Medulla oblongata (tissue), 1 donor: Measurements from ENCODE around the gene AKAP7.
"Not testable (repeated sequence)": the region's sequence is repeated elsewhere in the genome, so short reads cannot be mapped to it uniquely, and the experiment has no call there.

Experiments
- DNase-seq: peaks from one replicate; pipeline ENCODE4 v3.0.0-alpha.2; 2015; ENCODE audit errors: extremely low spot score

AKAP7 gene

GRCh38 chr6:131292145-131292938, 157.1 kb downstream of the AKAP7 start:
- no peak for DNase-seq

GRCh38 chr6:131293472-131293911, 158.2 kb downstream of the AKAP7 start:
- no peak for DNase-seq

GRCh38 chr6:131295081-131295480, 159.8 kb downstream of the AKAP7 start:
- no peak for DNase-seq

- not testable (repeated sequence) for DNase-seq
Observed at GRCh38 chr6:131300826-131301225, 165.6 kb downstream of the AKAP7 start.

GRCh38 chr6:131303338-131303930, 168.2 kb downstream of the AKAP7 start:
- DNase-seq = no peak

- no peak for DNase-seq
Observed at GRCh38 chr6:131305037-131305850, 170.0 kb downstream of the AKAP7 start.

GRCh38 chr6:131309437-131309836, 174.2 kb downstream of the AKAP7 start:
- no peak for DNase-seq

- DNase-seq = no peak
Observed at GRCh38 chr6:131314838-131315237, 179.6 kb downstream of the AKAP7 start.

- DNase-seq = no peak
Observed at GRCh38 chr6:131316654-131317053, 181.4 kb downstream of the AKAP7 start.

- DNase-seq = no peak
Observed at GRCh38 chr6:131317516-131317915, 182.2 kb downstream of the AKAP7 start.

GRCh38 chr6:131321589-131321988, 186.3 kb downstream of the AKAP7 start:
- DNase-seq = no peak

- no peak for DNase-seq
Observed at GRCh38 chr6:131322125-131322524, 186.9 kb downstream of the AKAP7 start.

GRCh38 chr6:131325669-131326068, 190.4 kb downstream of the AKAP7 start:
- not testable (repeated sequence) for DNase-seq

GRCh38 chr6:131328727-131329126, 193.5 kb downstream of the AKAP7 start:
- DNase-seq = not testable (repeated sequence)

- DNase-seq = no peak
Observed at GRCh38 chr6:131331151-131331550, 195.9 kb downstream of the AKAP7 start.

- no peak for DNase-seq
Observed at GRCh38 chr6:131331873-131332781, 196.9 kb downstream of the AKAP7 start.
